Measurements from ENCODE around the gene ZNF236.
"Not testable (repeated sequence)": the region's sequence is repeated elsewhere in the genome, so short reads cannot be mapped to it uniquely, and the experiment has no call there.

The ZNF236 gene

GRCh38 chr18:76822506-76823160, at the start of gene ZNF236:
ZNF236 (plus strand) TSS chr18:76822557; CDS start chr18:76822608, 51 bp downstream.
- Histone ChIP-seq H3K9ac (ENCODE audit: low read depth, low read length) (peak within 1 kb of the TSS; percentile 81), H3K9me3 (ENCODE audit: control insufficient read depth, insufficient read depth, low read length) (no peaks in the 10 kb centered on the region), H3K4me1 (ENCODE audit: control insufficient read depth, insufficient read depth, low read length) (peaks cover 2% of the 10 kb centered on the region), H3K4me3 (ENCODE audit: low read depth, low read length) (peak within 1 kb of the TSS; percentile 93), H3K36me3 (ENCODE audit: control insufficient read depth, insufficient read depth, low read length) (peaks cover 3% of the 10 kb centered on the region), H3K27me3 (ENCODE audit: control insufficient read depth, insufficient read depth, low read length) (no peaks in the 10 kb centered on the region)

- no peaks in the 10 kb centered on the region for H3K9me3 ChIP-seq (ENCODE audit: control insufficient read depth, insufficient read depth, low read length)
- H3K4me1 ChIP-seq (ENCODE audit: control insufficient read depth, insufficient read depth, low read length): no peaks in the 10 kb centered on the region
- H3K4me3 ChIP-seq (ENCODE audit: low read depth, low read length): no peak overlapping the region
- no peaks in the 10 kb centered on the region for H3K36me3 ChIP-seq (ENCODE audit: control insufficient read depth, insufficient read depth, low read length)
- no peaks in the 10 kb centered on the region for H3K27me3 ChIP-seq (ENCODE audit: control insufficient read depth, insufficient read depth, low read length)
- no peak overlapping the region for H3K9ac ChIP-seq (ENCODE audit: low read depth, low read length)
These were observed 49.7 kb upstream of the ZNF236 start for GRCh38 chr18:76772665-76773064.

DNA sequence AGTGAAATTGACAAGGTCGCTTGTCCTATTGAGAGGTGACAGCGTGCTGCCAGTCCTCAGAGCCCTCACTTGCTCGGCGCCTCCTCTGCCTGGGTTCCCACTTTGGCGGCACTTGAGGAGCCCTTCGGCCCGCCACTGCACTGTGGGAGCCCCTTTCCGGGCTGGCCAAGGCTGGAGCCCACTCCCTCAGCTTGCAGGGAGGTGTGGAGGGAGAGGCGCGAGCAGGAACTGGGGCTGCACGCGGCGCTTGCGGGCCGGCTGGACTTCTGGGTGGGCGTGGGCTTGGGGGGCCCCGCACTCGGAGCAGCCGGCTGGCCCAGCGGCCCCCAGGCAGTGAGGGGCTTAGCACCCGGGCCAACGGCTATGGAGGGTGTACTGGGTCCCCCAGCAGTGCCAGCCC, 45.3 kb upstream of the ZNF236 start:
- H3K4me1 ChIP-seq (ENCODE audit: control insufficient read depth, insufficient read depth, low read length); H3K27me3 ChIP-seq (ENCODE audit: control insufficient read depth, insufficient read depth, low read length); H3K4me3 ChIP-seq (ENCODE audit: low read depth, low read length); H3K9ac ChIP-seq (ENCODE audit: low read depth, low read length); H3K36me3 ChIP-seq (ENCODE audit: control insufficient read depth, insufficient read depth, low read length); H3K9me3 ChIP-seq (ENCODE audit: control insufficient read depth, insufficient read depth, low read length): not testable (repeated sequence)

DNA sequence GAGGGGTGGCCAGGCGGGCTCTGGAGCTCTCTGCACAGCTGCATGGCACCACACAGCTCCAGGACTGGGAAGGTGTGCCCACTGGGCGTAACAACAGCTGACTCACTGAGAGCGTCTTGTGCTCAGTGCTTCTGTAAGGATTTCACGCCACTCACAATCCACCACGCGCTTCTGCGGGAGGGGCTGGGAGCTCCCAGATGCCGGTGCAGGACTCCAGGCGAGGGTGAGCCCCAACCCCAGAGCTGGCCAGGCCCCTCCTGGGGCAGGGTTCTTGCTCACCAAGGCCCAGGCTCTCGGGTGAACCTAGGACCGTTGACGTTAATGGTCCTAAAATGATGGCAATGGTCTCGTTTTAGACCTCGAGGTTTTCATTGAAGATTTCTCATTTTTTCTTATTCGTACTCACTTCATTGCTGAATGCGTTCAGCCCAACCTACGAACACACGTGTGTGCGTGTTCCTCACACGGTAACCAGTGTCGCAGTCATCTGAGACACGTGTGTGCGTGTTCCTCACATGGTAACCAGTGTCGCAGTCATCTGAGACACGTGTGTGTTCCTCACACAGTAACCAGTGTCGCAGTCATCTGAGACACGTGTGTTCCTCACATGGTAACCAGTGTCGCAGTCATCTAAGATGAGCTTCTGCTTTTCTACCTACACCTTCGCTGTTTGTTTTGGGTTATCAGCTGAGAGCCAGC, 38.4 kb upstream of the ZNF236 start:
- no peak overlapping the region for H3K9ac ChIP-seq (ENCODE audit: low read depth, low read length)

GRCh38 chr18:76785872-76786271, 36.5 kb upstream of the ZNF236 start:
- H3K9me3 ChIP-seq (ENCODE audit: control insufficient read depth, insufficient read depth, low read length): peaks cover 3% of the 10 kb centered on the region
- no peaks in the 10 kb centered on the region for H3K27me3 ChIP-seq (ENCODE audit: control insufficient read depth, insufficient read depth, low read length)
- H3K4me1 ChIP-seq (ENCODE audit: control insufficient read depth, insufficient read depth, low read length): no peaks in the 10 kb centered on the region
- no peaks in the 10 kb centered on the region for H3K36me3 ChIP-seq (ENCODE audit: control insufficient read depth, insufficient read depth, low read length)
- no peak overlapping the region for H3K9ac ChIP-seq (ENCODE audit: low read depth, low read length)
- no peak overlapping the region for H3K4me3 ChIP-seq (ENCODE audit: low read depth, low read length)

More for the DNA sequence above, 38.4 kb upstream of the ZNF236 start:
- Histone ChIP-seq H3K27me3 (ENCODE audit: control insufficient read depth, insufficient read depth, low read length) (no peaks in the 10 kb centered on the region), H3K9me3 (ENCODE audit: control insufficient read depth, insufficient read depth, low read length) (no peaks in the 10 kb centered on the region), H3K36me3 (ENCODE audit: control insufficient read depth, insufficient read depth, low read length) (no peaks in the 10 kb centered on the region), H3K4me1 (ENCODE audit: control insufficient read depth, insufficient read depth, low read length) (no peaks in the 10 kb centered on the region), H3K4me3 (ENCODE audit: low read depth, low read length) (no peak overlapping the region)

GRCh38 chr18:76788571-76789317, 33.6 kb upstream of the ZNF236 start:
- Histone ChIP-seq H3K4me1 (ENCODE audit: control insufficient read depth, insufficient read depth, low read length) (no peaks in the 10 kb centered on the region), H3K36me3 (ENCODE audit: control insufficient read depth, insufficient read depth, low read length) (no peaks in the 10 kb centered on the region), H3K9ac (ENCODE audit: low read depth, low read length) (no peak overlapping the region), H3K9me3 (ENCODE audit: control insufficient read depth, insufficient read depth, low read length) (peaks cover 4% of the 10 kb centered on the region), H3K4me3 (ENCODE audit: low read depth, low read length) (no peak overlapping the region), H3K27me3 (ENCODE audit: control insufficient read depth, insufficient read depth, low read length) (no peaks in the 10 kb centered on the region)

DNA sequence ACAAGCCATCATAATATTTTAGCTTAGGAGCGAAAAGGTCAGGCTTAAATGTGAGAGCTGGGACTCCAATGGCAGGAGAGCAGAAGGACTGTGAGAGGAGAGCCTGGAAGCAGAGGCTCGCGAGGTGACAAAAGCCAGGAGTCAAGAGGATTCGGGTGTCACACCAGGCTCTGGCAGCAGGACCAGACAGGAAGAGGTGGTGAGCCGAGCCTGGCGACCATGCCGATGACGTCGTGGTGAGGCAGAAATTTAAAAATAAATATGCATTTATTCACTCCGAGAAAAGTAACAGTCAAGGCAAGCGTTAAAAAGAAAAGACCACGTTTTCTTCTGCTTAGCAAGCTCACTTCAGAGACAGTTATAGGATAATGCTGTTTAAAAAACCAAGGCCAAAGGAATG, 31.3 kb upstream of the ZNF236 start:
- H3K4me3 ChIP-seq (ENCODE audit: low read depth, low read length): no peak overlapping the region
- no peak overlapping the region for H3K9ac ChIP-seq (ENCODE audit: low read depth, low read length)
- no peaks in the 10 kb centered on the region for H3K27me3 ChIP-seq (ENCODE audit: control insufficient read depth, insufficient read depth, low read length)
- H3K4me1 ChIP-seq (ENCODE audit: control insufficient read depth, insufficient read depth, low read length): peaks cover 3% of the 10 kb centered on the region
- H3K9me3 ChIP-seq (ENCODE audit: control insufficient read depth, insufficient read depth, low read length): peaks cover 4% of the 10 kb centered on the region
- no peaks in the 10 kb centered on the region for H3K36me3 ChIP-seq (ENCODE audit: control insufficient read depth, insufficient read depth, low read length)

DNA sequence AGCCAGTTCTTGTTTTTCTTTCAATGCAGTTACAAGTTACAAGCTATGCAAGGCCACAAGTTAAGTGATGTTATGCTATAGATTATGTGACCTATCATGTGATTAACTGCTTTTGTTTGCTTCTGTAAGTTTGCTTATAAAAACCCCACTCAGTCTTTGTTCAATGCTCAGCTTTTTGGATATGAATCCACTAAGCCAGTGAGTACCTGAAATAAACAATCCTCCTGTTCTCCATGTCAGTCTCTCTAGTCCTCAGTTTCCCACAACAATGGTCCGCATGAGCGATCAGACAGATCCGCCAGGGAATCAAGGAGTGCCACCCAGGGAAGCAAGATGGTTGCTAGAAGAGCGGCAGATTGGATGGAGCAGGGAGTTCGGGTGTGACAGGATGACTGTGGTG, 30.7 kb upstream of the ZNF236 start:
- Histone ChIP-seq H3K4me1 (ENCODE audit: control insufficient read depth, insufficient read depth, low read length) (peaks cover 3% of the 10 kb centered on the region), H3K27me3 (ENCODE audit: control insufficient read depth, insufficient read depth, low read length) (no peaks in the 10 kb centered on the region), H3K36me3 (ENCODE audit: control insufficient read depth, insufficient read depth, low read length) (no peaks in the 10 kb centered on the region), H3K4me3 (ENCODE audit: low read depth, low read length) (no peak overlapping the region), H3K9ac (ENCODE audit: low read depth, low read length) (no peak overlapping the region), H3K9me3 (ENCODE audit: control insufficient read depth, insufficient read depth, low read length) (peaks cover 4% of the 10 kb centered on the region)

DNA sequence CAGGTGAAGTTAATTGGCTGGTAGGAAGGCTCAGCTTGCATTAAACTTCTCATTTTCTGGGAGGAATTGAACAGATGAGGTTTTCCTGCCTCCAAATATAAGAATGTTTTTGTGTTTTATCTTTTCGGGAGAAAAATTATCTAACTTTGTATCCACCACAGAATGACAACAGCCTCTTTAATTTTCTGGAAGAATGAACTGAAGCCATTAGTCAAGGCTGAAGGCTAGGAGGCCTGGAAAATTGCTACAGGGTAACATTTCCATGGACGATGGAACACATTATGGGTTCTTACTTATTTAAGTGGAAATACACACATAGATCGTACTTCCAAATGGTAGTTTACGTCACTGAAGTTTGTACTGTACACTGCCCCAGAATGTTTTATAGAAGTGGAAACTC, 28.0 kb upstream of the ZNF236 start:
- Histone ChIP-seq H3K27me3 (ENCODE audit: control insufficient read depth, insufficient read depth, low read length) (no peaks in the 10 kb centered on the region), H3K4me1 (ENCODE audit: control insufficient read depth, insufficient read depth, low read length) (peaks cover 3% of the 10 kb centered on the region), H3K36me3 (ENCODE audit: control insufficient read depth, insufficient read depth, low read length) (no peaks in the 10 kb centered on the region), H3K9ac (ENCODE audit: low read depth, low read length) (no peak overlapping the region), H3K4me3 (ENCODE audit: low read depth, low read length) (no peak overlapping the region), H3K9me3 (ENCODE audit: control insufficient read depth, insufficient read depth, low read length) (peaks cover 4% of the 10 kb centered on the region)

DNA sequence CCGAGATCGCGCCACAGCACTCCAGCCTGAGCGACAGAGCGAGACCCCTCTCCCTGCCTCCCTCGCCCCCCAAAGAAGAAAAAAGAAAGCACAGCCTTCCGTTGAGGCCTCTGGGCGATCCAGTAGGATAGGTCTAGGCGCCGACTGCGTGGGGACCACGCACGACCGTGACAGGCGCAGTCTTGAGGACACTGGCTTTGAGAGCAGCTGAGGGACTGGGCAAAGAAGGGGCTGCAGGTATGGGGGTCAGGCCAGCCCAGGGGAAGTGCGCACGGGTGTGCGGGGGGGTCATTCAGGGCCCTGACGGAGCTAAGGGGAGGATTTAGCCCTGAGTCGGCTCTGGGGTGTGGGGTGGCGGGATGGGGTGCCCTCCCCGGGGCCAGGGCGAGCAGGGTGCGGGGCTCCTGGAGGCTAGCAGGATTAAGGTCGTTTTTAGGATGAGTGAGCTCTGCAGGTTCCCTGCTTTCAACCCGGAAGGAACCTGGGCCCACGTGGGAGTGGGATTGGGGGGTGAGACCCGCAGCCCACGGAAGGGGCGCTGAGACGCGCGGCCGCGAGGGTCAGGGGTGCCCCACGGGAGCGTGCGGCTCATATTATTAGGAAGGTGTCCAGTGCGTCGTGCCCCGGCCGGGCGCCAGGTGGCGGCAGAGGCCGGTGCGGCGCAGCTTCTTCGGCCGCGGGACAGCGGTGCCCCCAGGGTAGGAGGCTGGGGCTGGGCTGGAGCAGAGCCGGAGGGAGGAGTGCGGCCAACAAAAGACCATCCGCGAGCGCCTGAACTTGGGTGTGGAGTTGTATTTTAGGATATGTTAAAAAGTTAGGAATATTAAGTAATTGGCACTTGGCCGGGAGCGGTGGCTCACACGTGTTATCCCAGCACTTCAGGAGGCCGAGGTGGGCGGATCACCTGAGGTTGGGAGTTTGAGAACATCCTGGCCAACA, 20.5 kb upstream of the ZNF236 start:
- Histone ChIP-seq H3K9ac (ENCODE audit: low read depth, low read length) (peak overlapping the region; percentile 54), H3K9me3 (ENCODE audit: control insufficient read depth, insufficient read depth, low read length) (no peaks in the 10 kb centered on the region), H3K36me3 (ENCODE audit: control insufficient read depth, insufficient read depth, low read length) (no peaks in the 10 kb centered on the region), H3K4me1 (ENCODE audit: control insufficient read depth, insufficient read depth, low read length) (no peaks in the 10 kb centered on the region), H3K27me3 (ENCODE audit: control insufficient read depth, insufficient read depth, low read length) (no peaks in the 10 kb centered on the region), H3K4me3 (ENCODE audit: low read depth, low read length) (peak overlapping the region; percentile 63)

GRCh38 chr18:76803413-76803812, 18.9 kb upstream of the ZNF236 start:
- Histone ChIP-seq H3K9ac (ENCODE audit: low read depth, low read length) (no peak overlapping the region), H3K4me3 (ENCODE audit: low read depth, low read length) (no peak overlapping the region)

More at GRCh38 chr18:76803413-76803812, 18.9 kb upstream of the ZNF236 start:
- Histone ChIP-seq H3K9me3 (ENCODE audit: control insufficient read depth, insufficient read depth, low read length) (no peaks in the 10 kb centered on the region), H3K27me3 (ENCODE audit: control insufficient read depth, insufficient read depth, low read length) (no peaks in the 10 kb centered on the region), H3K36me3 (ENCODE audit: control insufficient read depth, insufficient read depth, low read length) (no peaks in the 10 kb centered on the region), H3K4me1 (ENCODE audit: control insufficient read depth, insufficient read depth, low read length) (no peaks in the 10 kb centered on the region)
